Ovary (tissue), 10 donors: ENCODE data around the gene TSTD2. TPM values are rescaled to one million over a fixed set of nuclear protein-coding genes. Genes with fewer than 3 reads are reported as not detected.

ENCODE experiments used
- DNase-seq, 5 donors: peaks; one replicate each; pipeline ENCODE4 v3.0.0-alpha.2; 2019 to 2020
- H3K27ac ChIP-seq, 2 donors: fragments of 200-600 bp; one replicate each; pipeline versions ENCODE4 v1.5.1 to v1.8.0; 2019 to 2022
- H3K27me3 ChIP-seq: fragments of 200-600 bp; one replicate; pipeline ENCODE4 v1.8.0; 2022
- H3K36me3 ChIP-seq: fragments of 200-600 bp; sonication (generic); one replicate; pipeline ENCODE4 v1.5.1; 2019
- H3K4me1 ChIP-seq: one replicate; pipeline ENCODE4 v1.8.1; 2013; ENCODE audit warnings: mild to moderate bottlenecking, moderate library complexity; ENCODE audit not compliant: insufficient read depth
- H3K4me3 ChIP-seq: fragments of 200-600 bp; sonication (generic); one replicate; pipeline ENCODE4 v1.5.1; 2017
- H3K9me3 ChIP-seq, 2 donors: fragments of 200-600 bp in 1 of 2; sonication (generic) in 1 of 2; one replicate each; pipeline versions ENCODE4 v1.5.1 to v1.8.1; 2013 to 2019; ENCODE audit warnings: mild to moderate bottlenecking in 1 of 2, moderate library complexity in 1 of 2
- EP300 ChIP-seq: sonication (generic); formaldehyde crosslinking; IDR thresholded peaks from one replicate; pipeline ENCODE4 v1.6.1; 2017; ENCODE audit warnings: antibody characterized with exemption
- POLR2A ChIP-seq: fragments of 450-650 bp; IDR thresholded peaks from one replicate; pipeline ENCODE4 v1.6.1; 2017; ENCODE audit warnings: antibody characterized with exemption, mild to moderate bottlenecking, moderate library complexity
- WGBS, 3 donors: extraction: QIAGEN DNeasy Blood & Tissue Kit in 1 of 3; methylation state at CpG; one replicate each; pipeline versions ENCODE4 v1.1.5 to v1.1.7; 2013 to 2017; 5-methylcytosine and 5-hydroxymethylcytosine counted together
- intact Hi-C, 4 donors: fragments of 100-400 bp; cut with DNase I; formaldehyde crosslinking; loops; one replicate each; pipeline versions ENCODE4 v1.11.0 to v1.15.1; 2022 to 2023
- long read RNA-seq, 3 donors: library from polyadenylated mRNA in 2 of 3; unstranded in 2 of 3; transcript quantifications; one replicate each; pipeline ENCODE4 v2.0.0 and lab custom pipeline, GENCODE V29; 2021 to 2026
- polyA plus RNA-seq, 2 donors: library from polyadenylated mRNA; stranded (reverse); fragments of 200-250 nt in 1 of 2; fragments of 350-450 nt in 1 of 2; fragmentation: Illumina TruSeq in 1 of 2; extraction: RNeasy Lipid Tissue Mini Kit (QIAGEN cat#74804) in 1 of 2; gene quantifications; one replicate each; pipeline ENCODE4 v1.2.3, GENCODE V29; 2013 to 2014
- total RNA-seq, 7 donors: library from RNA; depleted of rRNA in 2 of 7; stranded (reverse); fragments of >200 nt in 2 of 7; fragmentation: NEBNext Ultra II Directional in 3 of 7; extraction: Animal tissue kit (Norgen Biotek cat#: 25700) in 3 of 7; gene quantifications; one replicate each; pipeline versions ENCODE4 v1.1.0 to v1.2.4, GENCODE V29; 2016 to 2023
- TF ChIP-seq, protein P1 (sequence below), 3 donors: fragments of 450-650 bp in 2 of 3; fragments of 200-600 bp in 1 of 3; IDR thresholded peaks; one replicate each; pipeline versions ENCODE4 v1.5.1 to v1.8.0; 2016 to 2022; ENCODE audit warnings: antibody characterized with exemption in 3 of 3, mild to moderate bottlenecking in 1 of 3
- donor health status: DM: no; HTN: no; CAD: no; lungs with moderate emphysema.
- donor health status: DM: no; HTN: no; CAD: no.
- donor health status: Bipolar disorder and iron deficiency.
- donor health status: DM: yes; HTN: yes; CAD: no.
- donor health status: DM: no; HTN: no; CAD: no.
- donor health status: DM: yes; HTN: yes; CAD: no.

The TSTD2 gene
- total RNA-seq = 10 to 100 TPM; 11.4 to 32.2 (median 22.2) TPM
- 10 to 100 TPM; 12.3 to 16.9 TPM for polyA plus RNA-seq
- long read RNA-seq, donor 1, transcript TSTD2-205 (1 exons, 3,076 nt) = major isoform, 7 of 15 reads
- long read RNA-seq, donor 1, partial matches to known transcripts = 3 of 15 reads
- long read RNA-seq, donor 1, other reads (novel, unspliced or antisense) = 5 of 15 reads
- long read RNA-seq, donor 2, full-length matches to known transcripts = 34 of 39 reads
- long read RNA-seq, donor 2, partial matches to known transcripts = 5 of 39 reads
- long read RNA-seq, donor 2, other reads (novel, unspliced or antisense) = 0 of 39 reads
- long read RNA-seq, donor 3, full-length matches to known transcripts = 29 of 35 reads
- long read RNA-seq, donor 3, partial matches to known transcripts = 1 of 35 reads
- long read RNA-seq, donor 3, other reads (novel, unspliced or antisense) = 5 of 35 reads

DNA sequence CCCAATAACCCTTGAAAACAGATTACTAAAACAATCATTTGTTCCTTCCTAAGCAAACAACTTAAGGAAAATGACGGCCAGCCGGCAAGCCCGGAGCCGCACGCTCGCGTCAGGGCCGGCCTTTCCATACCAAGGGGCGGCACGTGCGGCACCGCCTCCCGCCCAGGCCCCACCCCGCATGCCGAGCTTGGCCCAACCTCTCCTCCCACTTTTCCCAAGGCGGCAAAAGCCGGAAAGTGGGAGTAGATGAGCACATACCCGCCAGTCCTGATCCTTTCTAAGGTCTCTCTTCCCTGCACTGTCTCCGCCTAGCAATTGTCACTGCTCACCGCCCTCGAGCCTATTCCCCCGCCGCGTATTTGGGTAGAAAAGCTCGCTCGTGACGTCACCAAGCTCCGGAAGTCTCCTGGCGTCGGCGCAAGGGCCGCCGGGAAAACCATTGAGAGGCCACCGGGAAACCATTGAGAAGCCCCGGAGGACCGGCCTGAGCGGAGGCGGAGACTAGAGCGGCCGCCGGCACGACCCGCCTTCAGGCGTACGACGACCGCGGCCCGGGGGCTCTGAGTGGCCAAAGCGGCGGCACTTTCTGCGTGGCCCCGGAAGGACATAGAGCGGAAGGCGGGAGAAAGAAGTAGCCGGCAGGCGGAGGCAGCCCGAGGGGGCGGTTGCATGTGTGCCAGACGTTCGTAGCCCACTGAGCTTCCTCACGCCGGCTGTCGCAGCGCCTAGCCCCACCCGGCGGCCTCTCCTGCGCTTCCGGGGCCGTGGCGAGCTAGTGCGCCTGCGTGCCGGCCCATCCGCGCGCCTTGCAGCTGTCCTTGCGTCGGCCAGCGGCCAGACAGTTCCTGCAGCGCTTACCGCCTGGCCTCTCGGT, at the start of gene TSTD2, which contains the start of gene NCBP1:
TSTD2 (minus strand) TSS at position 384 of the 874 bp plus-strand sequence. CDS start 5,806 bp downstream, outside the sequence.
NCBP1 (plus strand) TSS at position 837 of the 874 bp plus-strand sequence. CDS start 61 bp downstream, outside the sequence.
- Histone ChIP-seq H3K27me3 (no peaks in the 10 kb centered on the region), H3K4me3 (peak within 1 kb of the TSS; percentile 98), H3K27ac (peak within 1 kb of the TSS; percentile 92 to 94), H3K36me3 (no peaks in the 10 kb centered on the region), H3K9me3 (no peaks in the 10 kb centered on the region), H3K4me1 (peaks cover 9% of the 10 kb centered on the region)
- 0% methylated on average over 77 to 83 of the region's 83 CpGs for WGBS, 3 donors
- peak; percentile 96 to 98 (median 97) for DNase-seq
- TF ChIP-seq, protein P1, sequence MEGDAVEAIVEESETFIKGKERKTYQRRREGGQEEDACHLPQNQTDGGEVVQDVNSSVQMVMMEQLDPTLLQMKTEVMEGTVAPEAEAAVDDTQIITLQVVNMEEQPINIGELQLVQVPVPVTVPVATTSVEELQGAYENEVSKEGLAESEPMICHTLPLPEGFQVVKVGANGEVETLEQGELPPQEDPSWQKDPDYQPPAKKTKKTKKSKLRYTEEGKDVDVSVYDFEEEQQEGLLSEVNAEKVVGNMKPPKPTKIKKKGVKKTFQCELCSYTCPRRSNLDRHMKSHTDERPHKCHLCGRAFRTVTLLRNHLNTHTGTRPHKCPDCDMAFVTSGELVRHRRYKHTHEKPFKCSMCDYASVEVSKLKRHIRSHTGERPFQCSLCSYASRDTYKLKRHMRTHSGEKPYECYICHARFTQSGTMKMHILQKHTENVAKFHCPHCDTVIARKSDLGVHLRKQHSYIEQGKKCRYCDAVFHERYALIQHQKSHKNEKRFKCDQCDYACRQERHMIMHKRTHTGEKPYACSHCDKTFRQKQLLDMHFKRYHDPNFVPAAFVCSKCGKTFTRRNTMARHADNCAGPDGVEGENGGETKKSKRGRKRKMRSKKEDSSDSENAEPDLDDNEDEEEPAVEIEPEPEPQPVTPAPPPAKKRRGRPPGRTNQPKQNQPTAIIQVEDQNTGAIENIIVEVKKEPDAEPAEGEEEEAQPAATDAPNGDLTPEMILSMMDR (IDR thresholded peaks at IDR 0.05) = peak in 1 of 3 donors; percentile 26
- TF ChIP-seq POLR2A (peak; percentile 82), EP300 (peak; percentile 12)
- intact Hi-C loops = no loop called here

DNA sequence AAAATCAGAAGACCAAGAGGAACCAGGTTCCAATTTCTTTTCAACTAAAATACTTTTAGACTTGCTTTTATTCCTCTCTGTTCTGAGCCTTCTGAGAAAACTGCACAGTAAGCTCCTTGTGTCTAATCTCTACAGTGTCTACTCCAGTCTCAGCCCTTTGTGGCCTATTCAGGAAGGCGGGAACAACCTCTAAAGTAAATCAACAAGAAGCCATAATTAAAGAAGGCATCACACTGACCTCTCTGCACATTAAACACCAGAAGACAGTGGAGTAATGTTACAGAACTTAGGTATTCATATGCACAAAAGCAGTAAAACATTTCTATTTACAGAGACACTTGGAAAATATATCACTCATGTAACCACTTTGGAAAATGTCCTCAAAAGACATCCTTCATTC, 49.1 kb upstream of the TSTD2 start:
- Histone ChIP-seq H3K4me1 (no peaks in the 10 kb centered on the region), H3K9me3 (no peaks in the 10 kb centered on the region), H3K36me3 (no peaks in the 10 kb centered on the region), H3K27ac (no peak overlapping the region), H3K27me3 (no peaks in the 10 kb centered on the region), H3K4me3 (no peak overlapping the region)
- WGBS, 3 donors = 94 to 98% (median 95%) methylated on average over 1 of the region's 1 CpG
- intact Hi-C loops = no loop called here
- no peak for DNase-seq
- TF ChIP-seq POLR2A (no peak), EP300 (no peak)
- TF ChIP-seq, protein P1 (IDR thresholded peaks at IDR 0.05) = no peak

DNA sequence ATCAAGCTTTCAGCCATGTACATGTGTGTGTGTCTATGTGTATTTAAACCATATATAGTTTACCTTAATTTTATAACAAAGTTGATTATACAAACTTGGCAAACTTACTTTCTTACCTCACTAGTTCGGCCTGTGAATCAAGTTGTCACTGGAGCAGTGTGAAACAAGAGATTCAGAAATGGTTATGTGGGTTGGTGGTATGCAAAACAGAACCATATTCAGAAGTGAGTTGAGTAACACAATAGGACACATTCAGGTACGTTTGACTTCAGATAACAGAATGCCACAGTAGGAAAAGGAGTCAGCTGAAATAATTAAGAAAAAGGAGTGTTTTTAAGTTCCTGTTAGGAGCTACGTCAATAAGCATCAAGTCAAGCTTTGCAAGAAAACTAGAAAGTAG, 42.5 kb upstream of the TSTD2 start:
- 75 to 79% (median 77%) methylated on average over 3 of the region's 3 CpGs for WGBS, 3 donors
- intact Hi-C loops = no loop called here
- Histone ChIP-seq H3K4me3 (no peak overlapping the region), H3K4me1 (no peaks in the 10 kb centered on the region), H3K27me3 (no peaks in the 10 kb centered on the region), H3K9me3 (no peaks in the 10 kb centered on the region), H3K27ac (no peak overlapping the region), H3K36me3 (no peaks in the 10 kb centered on the region)
- TF ChIP-seq, protein P1 (IDR thresholded peaks at IDR 0.05) = no peak
- TF ChIP-seq EP300 = no peak
- no peak for TF ChIP-seq POLR2A
- no peak for DNase-seq

DNA sequence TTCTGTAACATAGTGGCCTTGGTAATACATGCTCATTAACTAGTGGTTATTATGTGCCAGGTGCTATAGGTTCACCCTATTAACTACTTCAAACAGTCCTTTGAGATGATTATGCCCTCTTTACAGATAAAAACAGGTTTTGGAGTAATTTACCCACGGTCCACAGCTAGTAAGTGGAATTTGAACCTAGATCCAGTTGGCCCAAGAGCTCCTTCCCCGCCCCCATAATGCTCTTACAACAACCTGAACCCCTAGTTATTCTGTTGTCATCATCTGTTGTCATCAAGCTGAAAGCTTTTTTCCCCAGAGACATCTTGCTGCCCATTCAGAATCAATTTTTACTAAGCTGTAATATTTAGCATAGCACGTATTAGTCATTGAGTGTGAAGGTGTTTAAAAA, 40.8 kb upstream of the TSTD2 start:
- Histone ChIP-seq H3K4me3 (no peak overlapping the region), H3K4me1 (no peaks in the 10 kb centered on the region), H3K36me3 (no peaks in the 10 kb centered on the region), H3K27ac (no peak overlapping the region), H3K9me3 (no peaks in the 10 kb centered on the region), H3K27me3 (no peaks in the 10 kb centered on the region)
- TF ChIP-seq POLR2A = no peak
- TF ChIP-seq EP300 = no peak
- TF ChIP-seq, protein P1 (IDR thresholded peaks at IDR 0.05) = no peak
- DNase-seq = no peak
- intact Hi-C loops = no loop called here
- 59 to 92% (median 84%) methylated on average over 3 of the region's 3 CpGs for WGBS, 3 donors
